Thyroid gland (tissue), 4 donors: ENCODE measurements around the gene EPN1.

ENCODE experiments used
- CTCF ChIP-seq, 6 experiments: fragments of 200-600 bp in 3 of 6; fragments of 450-650 bp in 3 of 6; sonication (generic) in 3 of 6; IDR thresholded peaks; one replicate each; pipeline ENCODE4 v1.5.1; 2016 to 2019; ENCODE audit warnings: antibody characterized with exemption in 6 of 6, mild to moderate bottlenecking in 2 of 6, inconsistent platforms in 1 of 6, moderate library complexity in 1 of 6
- POLR2A ChIP-seq, 2 donors: fragments of 450-650 bp; IDR thresholded peaks; one replicate each; pipeline ENCODE4 v1.6.1; 2017; ENCODE audit warnings: antibody characterized with exemption in 2 of 2, mild to moderate bottlenecking in 2 of 2, moderate library complexity in 1 of 2

- TF ChIP-seq CTCF (IDR thresholded peaks at IDR 0.05) (no peak), POLR2A (IDR thresholded peaks at IDR 0.05) (no peak)
Observed at GRCh38 chr19:55650126-55650557, 24.9 kb upstream of the EPN1 start.
